Measurements from ENCODE around the gene TTC3. TPM values are rescaled to one million over a fixed set of nuclear protein-coding genes. Genes with fewer than 3 reads are reported as not detected.

TTC3 gene
- total and polyA plus RNA-seq, 2 of the 13 experiments (the other 11 are each of a cell fraction or from before 2014, with no cell fraction given), result 55.7 to 108 TPM

DNA sequence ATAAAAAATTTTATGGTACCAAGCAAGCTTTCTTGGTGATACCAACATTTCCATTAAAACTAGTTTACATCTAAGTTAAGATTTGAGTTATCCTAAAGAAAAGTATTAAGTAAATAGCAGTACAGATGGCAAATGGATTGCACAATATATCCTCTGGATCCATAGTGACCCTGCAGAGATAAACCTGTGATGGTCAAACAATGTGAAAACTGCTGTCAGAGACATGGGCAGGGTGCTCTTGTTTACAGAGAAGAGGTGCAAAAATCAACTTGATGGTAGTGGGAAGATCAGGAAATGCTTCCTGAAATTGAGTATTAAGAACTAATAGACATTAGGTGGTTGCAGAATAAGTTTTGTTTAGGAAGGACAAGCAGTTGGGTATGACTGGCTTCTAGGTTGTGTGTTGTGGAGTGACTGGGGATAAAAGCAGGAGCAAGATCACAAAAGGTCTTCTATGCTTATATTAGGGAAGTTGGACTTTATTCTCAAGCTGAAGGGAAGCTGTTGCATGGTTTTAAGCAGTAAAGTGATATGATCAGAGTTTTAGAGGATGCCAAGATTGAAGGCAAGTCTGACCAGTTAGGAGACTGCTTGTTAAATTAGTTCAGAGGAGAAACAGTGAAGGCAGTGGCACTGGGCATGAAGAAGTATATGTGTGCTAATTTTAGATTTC, 9.9 kb downstream of the TTC3 start (continued):
- TF ChIP-seq, protein P1, sequence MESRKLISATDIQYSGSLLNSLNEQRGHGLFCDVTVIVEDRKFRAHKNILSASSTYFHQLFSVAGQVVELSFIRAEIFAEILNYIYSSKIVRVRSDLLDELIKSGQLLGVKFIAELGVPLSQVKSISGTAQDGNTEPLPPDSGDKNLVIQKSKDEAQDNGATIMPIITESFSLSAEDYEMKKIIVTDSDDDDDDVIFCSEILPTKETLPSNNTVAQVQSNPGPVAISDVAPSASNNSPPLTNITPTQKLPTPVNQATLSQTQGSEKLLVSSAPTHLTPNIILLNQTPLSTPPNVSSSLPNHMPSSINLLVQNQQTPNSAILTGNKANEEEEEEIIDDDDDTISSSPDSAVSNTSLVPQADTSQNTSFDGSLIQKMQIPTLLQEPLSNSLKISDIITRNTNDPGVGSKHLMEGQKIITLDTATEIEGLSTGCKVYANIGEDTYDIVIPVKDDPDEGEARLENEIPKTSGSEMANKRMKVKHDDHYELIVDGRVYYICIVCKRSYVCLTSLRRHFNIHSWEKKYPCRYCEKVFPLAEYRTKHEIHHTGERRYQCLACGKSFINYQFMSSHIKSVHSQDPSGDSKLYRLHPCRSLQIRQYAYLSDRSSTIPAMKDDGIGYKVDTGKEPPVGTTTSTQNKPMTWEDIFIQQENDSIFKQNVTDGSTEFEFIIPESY (CRISPR knock-in tag; IDR thresholded peaks at IDR 0.05), result no peak
- TF ChIP-seq ZFP82 (CRISPR knock-in tag; IDR thresholded peaks at IDR 0.05; ENCODE audit: borderline replicate concordance), result no peak
- TF ChIP-seq SAP130 (CRISPR knock-in tag; IDR thresholded peaks at IDR 0.05; ENCODE audit: low read depth), result peak; percentile 87
- 0 out of 2 replicates have a peak, but pooled peaks have one; percentile 16 for TF ChIP-seq SP5 (CRISPR knock-in tag; IDR thresholded peaks at IDR 0.05; ENCODE audit: borderline replicate concordance, low read depth)
- TF ChIP-seq, protein P2, sequence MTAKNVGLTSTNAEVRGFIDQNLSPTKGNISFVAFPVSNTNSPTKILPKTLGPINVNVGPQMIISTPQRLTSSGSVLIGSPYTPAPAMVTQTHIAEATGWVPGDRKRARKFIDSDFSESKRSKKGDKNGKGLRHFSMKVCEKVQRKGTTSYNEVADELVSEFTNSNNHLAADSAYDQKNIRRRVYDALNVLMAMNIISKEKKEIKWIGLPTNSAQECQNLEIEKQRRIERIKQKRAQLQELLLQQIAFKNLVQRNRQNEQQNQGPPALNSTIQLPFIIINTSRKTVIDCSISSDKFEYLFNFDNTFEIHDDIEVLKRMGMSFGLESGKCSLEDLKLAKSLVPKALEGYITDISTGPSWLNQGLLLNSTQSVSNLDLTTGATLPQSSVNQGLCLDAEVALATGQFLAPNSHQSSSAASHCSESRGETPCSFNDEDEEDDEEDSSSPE (CRISPR knock-in tag; IDR thresholded peaks at IDR 0.05), result no peak
- no peak for TF ChIP-seq TSC22D2 (CRISPR knock-in tag; IDR thresholded peaks at IDR 0.05; ENCODE audit: borderline replicate concordance)
- TF ChIP-seq HIVEP1 (CRISPR knock-in tag; IDR thresholded peaks at IDR 0.05), result no peak
- TF ChIP-seq NCOA5 (CRISPR knock-in tag; IDR thresholded peaks at IDR 0.05), result no peak
- TF ChIP-seq CBX2 (IDR thresholded peaks at IDR 0.05; ENCODE audit: low read depth, low read length), result no peak
- no peak for TF ChIP-seq CBX2 (CRISPR knock-in tag; IDR thresholded peaks at IDR 0.05; ENCODE audit: low read depth)
- TF ChIP-seq, protein P3, sequence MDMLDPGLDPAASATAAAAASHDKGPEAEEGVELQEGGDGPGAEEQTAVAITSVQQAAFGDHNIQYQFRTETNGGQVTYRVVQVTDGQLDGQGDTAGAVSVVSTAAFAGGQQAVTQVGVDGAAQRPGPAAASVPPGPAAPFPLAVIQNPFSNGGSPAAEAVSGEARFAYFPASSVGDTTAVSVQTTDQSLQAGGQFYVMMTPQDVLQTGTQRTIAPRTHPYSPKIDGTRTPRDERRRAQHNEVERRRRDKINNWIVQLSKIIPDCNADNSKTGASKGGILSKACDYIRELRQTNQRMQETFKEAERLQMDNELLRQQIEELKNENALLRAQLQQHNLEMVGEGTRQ (IDR thresholded peaks at IDR 0.05; ENCODE audit: low read depth, low read length), result no peak
- TF ChIP-seq, protein P3 (CRISPR knock-in tag; IDR thresholded peaks at IDR 0.05; ENCODE audit: borderline replicate concordance), result 0 out of 2 replicates have a peak, but pooled peaks have one; percentile 8
- TF ChIP-seq ZFP41 (CRISPR knock-in tag; IDR thresholded peaks at IDR 0.05; ENCODE audit: borderline replicate concordance), result no peak
- TF ChIP-seq, protein P4, sequence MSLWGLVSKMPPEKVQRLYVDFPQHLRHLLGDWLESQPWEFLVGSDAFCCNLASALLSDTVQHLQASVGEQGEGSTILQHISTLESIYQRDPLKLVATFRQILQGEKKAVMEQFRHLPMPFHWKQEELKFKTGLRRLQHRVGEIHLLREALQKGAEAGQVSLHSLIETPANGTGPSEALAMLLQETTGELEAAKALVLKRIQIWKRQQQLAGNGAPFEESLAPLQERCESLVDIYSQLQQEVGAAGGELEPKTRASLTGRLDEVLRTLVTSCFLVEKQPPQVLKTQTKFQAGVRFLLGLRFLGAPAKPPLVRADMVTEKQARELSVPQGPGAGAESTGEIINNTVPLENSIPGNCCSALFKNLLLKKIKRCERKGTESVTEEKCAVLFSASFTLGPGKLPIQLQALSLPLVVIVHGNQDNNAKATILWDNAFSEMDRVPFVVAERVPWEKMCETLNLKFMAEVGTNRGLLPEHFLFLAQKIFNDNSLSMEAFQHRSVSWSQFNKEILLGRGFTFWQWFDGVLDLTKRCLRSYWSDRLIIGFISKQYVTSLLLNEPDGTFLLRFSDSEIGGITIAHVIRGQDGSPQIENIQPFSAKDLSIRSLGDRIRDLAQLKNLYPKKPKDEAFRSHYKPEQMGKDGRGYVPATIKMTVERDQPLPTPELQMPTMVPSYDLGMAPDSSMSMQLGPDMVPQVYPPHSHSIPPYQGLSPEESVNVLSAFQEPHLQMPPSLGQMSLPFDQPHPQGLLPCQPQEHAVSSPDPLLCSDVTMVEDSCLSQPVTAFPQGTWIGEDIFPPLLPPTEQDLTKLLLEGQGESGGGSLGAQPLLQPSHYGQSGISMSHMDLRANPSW (CRISPR knock-in tag; IDR thresholded peaks at IDR 0.05; ENCODE audit: borderline replicate concordance), result no peak
- TF ChIP-seq NCOA2 (CRISPR knock-in tag; IDR thresholded peaks at IDR 0.05), result peak; percentile 75
- TF ChIP-seq ONECUT2 (CRISPR knock-in tag; IDR thresholded peaks at IDR 0.05), result peak; percentile 63
- no peak for TF ChIP-seq NBN (conservative IDR thresholded peaks at IDR 0.05)
- peak; percentile 95 for TF ChIP-seq GATAD2A (CRISPR knock-in tag; IDR thresholded peaks at IDR 0.05)
- no peak for TF ChIP-seq EED (CRISPR knock-in tag; IDR thresholded peaks at IDR 0.05)
- no peak for TF ChIP-seq RBM22 (optimal IDR thresholded peaks at IDR 0.05; ENCODE audit: low read length)
- no peak for TF ChIP-seq FOSL1 (CRISPR knock-in tag; IDR thresholded peaks at IDR 0.05; ENCODE audit: borderline replicate concordance)
- no peak for TF ChIP-seq ARHGAP35 (CRISPR knock-in tag; IDR thresholded peaks at IDR 0.05; ENCODE audit: borderline replicate concordance)

Data from HepG2 (cell line).